ENCODE results near the gene LCN12.

- TF ChIP-seq EZH2phosphoT487 (conservative IDR thresholded peaks at IDR 0.05; ENCODE audit: low read length) (no peak), CTCF (IDR thresholded peaks at IDR 0.05; ENCODE audit: insufficient read depth, low read length, poor library complexity, severe bottlenecking) (no peak)
Measured at GRCh38 chr9:136963751-136964150, 11.7 kb downstream of the LCN12 start.

All from SU-DHL-6 (cell line).